ENCODE measurements around the gene TMBIM1. TPM values are rescaled to one million over a fixed set of nuclear protein-coding genes. Genes with fewer than 3 reads are reported as not detected.

Gene TMBIM1
- total RNA-seq, 1 experiment from 2014 or later, result 23.5 TPM

GRCh38 chr2:218320704-218321336, 28.5 kb upstream of the TMBIM1 start:
- ChIA-PET CTCF (interaction anchor here (0.8 to 1.0 kb wide), 2 partner anchors 29 to 48 kb away, joined by 3 read pairs; no protein-coding TSS in a partner anchor), POLR2A (no interaction called here)
- Mint-ChIP-seq H3K36me3 (no peaks in the 10 kb centered on the region), H3K4me3 (no peak overlapping the region), H3K27ac (no peak overlapping the region), H3K4me1 (peaks cover 33% of the 10 kb centered on the region), H3K27me3 (ENCODE audit: low read depth) (peaks cover 3% of the 10 kb centered on the region), H3K9me3 (no peaks in the 10 kb centered on the region)
- ATAC-seq (no peak), DNase-seq (ENCODE audit: low spot score) (no peak)
- no peak for TF ChIP-seq ATF1 (CRISPR knock-in tag; IDR thresholded peaks at IDR 0.05)
- no peak for TF ChIP-seq E2F5 (CRISPR knock-in tag; IDR thresholded peaks at IDR 0.05)
- TF ChIP-seq IRF1 (CRISPR knock-in tag; IDR thresholded peaks at IDR 0.05), result no peak
- no peak for TF ChIP-seq HMGA2 (CRISPR knock-in tag; IDR thresholded peaks at IDR 0.05)
- TF ChIP-seq ZNF671 (CRISPR knock-in tag; IDR thresholded peaks at IDR 0.05), result no peak
- TF ChIP-seq ERG (CRISPR knock-in tag; IDR thresholded peaks at IDR 0.05), result no peak
- no peak for TF ChIP-seq ZNF281 (CRISPR knock-in tag; IDR thresholded peaks at IDR 0.05)
- TF ChIP-seq ELF4 (CRISPR knock-in tag; IDR thresholded peaks at IDR 0.05; ENCODE audit: low read depth), result no peak
- no peak for TF ChIP-seq ARID4B (CRISPR knock-in tag; IDR thresholded peaks at IDR 0.05; ENCODE audit: borderline replicate concordance)
- TF ChIP-seq SP1 (CRISPR knock-in tag; conservative IDR thresholded peaks at IDR 0.05), result no peak
- no peak for TF ChIP-seq PREB (CRISPR knock-in tag; IDR thresholded peaks at IDR 0.05; ENCODE audit: borderline replicate concordance)
- TF ChIP-seq USF2 (CRISPR knock-in tag; IDR thresholded peaks at IDR 0.05), result no peak
- TF ChIP-seq ZNF219 (CRISPR knock-in tag; IDR thresholded peaks at IDR 0.05; ENCODE audit: borderline replicate concordance), result no peak

Data from WTC11 (cell line).